Glomerular visceral epithelial cell (primary cell): ENCODE measurements around the gene PPP4R4.
"Not testable (repeated sequence)": the region's sequence is repeated elsewhere in the genome, so short reads cannot be mapped to it uniquely, and the experiment has no call there.

ENCODE experiments used
- DNase-seq: peaks from one replicate; pipeline ENCODE4 v3.0.0-alpha.2; 2016; ENCODE audit errors: extremely low spot score

The PPP4R4 gene

DNA sequence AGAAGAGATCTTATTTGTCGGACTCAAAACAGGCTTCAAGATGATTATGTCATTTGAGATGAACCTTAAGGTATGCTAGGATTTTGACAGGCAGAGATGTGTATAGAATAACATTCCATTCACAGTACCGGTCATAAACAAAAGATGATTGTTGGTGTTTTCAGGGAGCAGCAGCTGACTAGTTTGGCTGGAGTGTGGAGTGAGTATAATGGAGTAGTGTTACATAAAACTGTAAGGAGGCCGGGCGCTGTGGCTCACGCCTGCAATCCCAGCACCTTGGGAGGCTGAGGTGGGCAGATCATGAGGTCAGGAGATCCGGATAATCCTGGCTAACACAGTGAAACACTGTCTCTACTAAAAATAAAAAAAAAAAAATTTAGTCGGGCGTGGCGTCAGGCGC is 95.0 kb downstream of the PPP4R4 start:
- DNase-seq: no peak

DNA sequence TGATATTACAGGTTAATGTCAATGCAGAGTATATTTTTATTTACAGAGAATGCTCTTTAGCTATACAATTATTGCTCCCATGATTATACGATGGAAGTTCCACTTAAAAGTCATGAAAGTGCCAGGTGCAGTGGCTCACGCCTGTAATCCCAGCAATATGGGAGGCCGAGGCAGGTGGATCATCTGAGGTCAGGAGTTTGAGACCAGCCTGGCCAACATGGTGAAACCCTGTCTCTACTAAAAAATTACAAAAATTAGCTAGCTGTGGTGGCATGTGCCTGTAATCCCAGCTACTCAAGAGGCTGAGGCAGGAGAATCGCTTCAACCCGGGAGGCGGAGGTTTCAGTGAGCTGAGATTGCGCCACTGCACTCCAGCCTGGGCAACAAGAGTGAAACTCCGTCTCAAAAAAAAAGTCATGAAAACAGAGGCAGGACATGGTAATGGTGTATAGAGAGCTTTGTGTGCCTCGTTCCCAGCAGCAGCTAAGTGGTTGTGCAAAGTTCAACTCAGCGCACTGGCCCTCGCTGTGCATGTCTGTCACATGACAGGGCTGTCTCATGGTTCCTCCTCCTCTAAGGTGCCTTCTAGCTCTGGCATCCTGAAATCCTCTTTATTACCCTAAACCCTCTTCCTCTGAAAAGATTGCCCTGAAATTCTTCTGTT is 102.9 kb downstream of the PPP4R4 start:
- DNase-seq: not testable (repeated sequence)

DNA sequence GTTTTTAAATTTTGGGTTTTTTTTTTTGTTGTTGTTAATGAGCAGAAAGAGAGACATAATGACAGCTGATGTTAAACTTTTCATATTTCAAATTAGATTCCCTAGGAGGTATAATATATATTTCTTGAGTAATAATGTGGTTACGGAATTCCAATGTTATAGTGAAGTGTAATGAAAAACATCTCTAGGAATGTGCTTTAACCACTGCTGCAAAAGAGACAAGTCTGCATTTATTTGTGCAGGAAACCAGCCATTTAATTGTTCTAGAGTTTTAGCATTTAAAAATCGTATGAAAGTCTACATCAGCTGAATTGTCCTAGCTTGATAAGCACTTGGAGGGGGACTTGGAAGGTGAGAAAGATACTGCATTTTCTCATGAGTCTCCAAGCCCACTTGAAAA is 104.6 kb downstream of the PPP4R4 start:
- no peak for DNase-seq

- DNase-seq: no peak
Observed at GRCh38 chr14:94282991-94283723, 109.0 kb downstream of the PPP4R4 start.

- no peak for DNase-seq
Observed at GRCh38 chr14:94284221-94284620, 110.1 kb downstream of the PPP4R4 start.

DNA sequence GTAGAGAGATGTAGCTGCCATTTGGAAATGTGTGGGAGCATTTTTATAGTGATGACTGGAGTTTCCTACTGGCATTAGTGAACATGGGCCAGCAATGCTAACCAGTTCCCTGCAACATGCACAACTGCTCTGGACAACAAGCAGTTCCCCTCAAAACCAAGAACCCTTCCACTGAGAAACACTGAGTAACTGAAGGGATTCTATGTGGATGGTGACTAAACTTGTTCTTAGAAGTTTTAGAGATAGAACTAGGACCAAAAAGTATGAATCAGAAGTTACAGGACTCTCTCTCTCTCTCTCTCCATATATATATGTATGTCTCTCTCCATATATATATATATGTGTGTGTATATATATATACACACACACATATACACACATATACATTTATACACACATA is 111.0 kb downstream of the PPP4R4 start:
- DNase-seq: no peak

GRCh38 chr14:94288610-94289465 is 114.7 kb downstream of the PPP4R4 start:
- no peak for DNase-seq

GRCh38 chr14:94290197-94290596 is 116.1 kb downstream of the PPP4R4 start:
- DNase-seq: no peak

DNA sequence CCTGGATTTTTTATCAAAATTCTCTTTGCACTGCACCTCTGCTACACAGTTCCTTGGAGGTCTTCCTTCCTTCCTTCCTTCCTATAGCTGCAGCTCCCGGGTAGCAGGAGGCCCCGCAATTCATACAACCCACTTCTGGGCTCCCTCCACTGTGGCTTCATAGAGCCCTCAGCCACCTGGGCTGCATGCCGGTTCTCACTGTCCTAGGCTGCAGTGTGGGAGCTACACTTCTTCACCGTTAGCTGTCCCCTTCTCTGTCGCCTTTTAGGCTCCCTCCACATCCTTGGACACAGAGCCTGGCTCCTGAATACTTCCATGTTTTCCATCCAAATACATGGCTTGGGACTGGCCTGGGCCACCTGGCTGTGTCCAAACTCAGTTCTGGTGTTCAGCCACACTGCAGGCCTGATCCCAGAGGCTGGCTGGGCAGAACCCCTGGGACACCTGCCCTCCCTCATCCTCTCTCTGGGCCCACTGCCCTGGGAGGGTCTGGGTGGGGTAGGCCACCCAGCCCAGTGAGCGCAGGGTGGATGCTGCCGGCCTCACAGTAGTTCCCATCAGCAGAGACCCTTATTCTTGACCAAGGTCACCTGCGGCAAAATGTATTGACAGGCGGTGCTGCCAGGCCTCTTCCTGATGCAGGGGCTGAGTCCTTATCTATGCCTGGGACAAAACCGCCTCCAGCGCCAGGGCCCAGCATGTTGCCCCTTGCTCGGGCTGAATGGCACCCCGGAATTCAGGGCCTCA is 117.2 kb downstream of the PPP4R4 start:
- no peak for DNase-seq

DNA sequence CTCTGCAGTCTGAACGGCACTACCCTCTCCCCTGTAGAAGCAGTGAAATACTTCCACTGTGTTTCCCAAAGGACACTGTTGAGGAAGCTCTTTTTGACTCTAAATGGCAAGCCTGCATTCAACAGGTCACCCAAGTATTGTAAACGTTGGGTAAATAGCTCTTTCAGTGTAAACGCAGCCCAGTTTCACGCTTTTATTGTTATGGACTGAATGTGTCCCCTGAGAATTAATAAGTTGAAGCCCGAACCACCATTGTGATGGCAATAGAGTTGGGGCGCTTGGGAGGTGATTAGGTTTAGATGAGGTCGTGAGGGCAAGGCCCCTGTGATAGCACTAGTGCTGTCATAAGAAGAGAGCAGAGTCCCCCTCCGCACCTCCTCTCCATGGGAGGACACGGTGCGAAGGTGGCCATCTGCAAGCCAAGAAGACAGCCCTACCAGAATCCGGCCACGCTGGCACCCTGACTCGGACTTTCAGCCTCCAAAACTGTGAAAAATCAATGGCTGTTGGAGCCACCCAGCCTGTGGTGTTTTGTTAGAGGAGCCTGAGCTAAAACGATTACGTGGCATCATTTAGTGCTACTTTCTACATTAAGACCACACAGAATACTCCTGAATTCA is 117.9 kb downstream of the PPP4R4 start:
- no peak for DNase-seq

DNA sequence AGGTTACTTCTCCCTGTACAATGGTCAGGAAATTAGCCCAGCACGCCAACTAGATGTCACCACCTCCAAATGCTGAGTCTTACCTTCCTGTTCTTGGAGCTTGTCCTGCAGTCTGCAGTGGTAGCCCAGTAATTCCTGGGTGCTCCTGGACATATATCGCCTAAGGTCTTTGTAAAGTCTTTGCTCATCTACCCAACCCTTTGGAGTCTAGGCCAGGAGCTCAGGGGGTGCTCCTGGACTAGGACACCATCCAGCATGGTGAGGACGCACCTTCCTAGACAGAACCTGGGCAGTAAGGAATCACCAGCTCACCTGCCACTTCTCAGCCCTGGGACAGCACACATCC is 118.4 kb downstream of the PPP4R4 start:
- DNase-seq: no peak

DNA sequence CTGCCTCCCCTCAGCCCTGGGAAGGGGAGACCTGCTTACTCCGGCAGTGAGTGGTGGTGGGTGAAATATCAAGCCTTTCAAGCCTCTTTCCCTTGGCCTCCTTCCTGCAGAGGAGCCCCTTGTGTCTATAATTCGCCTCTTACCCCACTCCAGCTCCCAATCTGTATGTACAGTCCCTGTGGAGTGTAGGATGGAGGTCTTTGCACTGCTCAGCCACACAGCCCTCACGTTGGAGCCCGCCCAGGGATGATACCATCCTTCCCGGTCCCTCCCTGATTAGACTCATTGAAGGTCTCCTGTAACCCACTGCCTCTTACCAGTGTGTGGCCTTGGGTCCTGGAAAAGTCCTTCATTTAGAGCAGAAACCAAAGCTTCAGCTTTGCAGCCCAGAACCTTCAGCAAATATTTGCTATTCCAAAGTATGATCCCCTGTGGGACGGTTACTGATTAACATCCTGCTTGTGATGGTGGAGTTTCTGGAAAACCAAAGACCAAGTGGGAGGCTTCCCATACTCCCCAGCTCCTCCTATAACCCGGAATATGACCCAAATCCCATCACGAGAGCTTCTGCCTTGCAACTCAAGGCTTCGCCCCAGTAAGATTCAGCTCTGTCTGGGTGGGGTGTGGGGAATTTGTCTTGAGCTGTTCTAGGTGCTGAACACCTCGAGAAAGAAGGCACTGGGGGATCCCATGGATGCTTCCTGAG is 118.9 kb downstream of the PPP4R4 start, which contains the start of gene SERPINA10:
SERPINA10 (minus strand) TSS at position 397 of the 706 bp plus-strand sequence. CDS start 2,675 bp downstream, outside the sequence.
- DNase-seq: no peak

DNA sequence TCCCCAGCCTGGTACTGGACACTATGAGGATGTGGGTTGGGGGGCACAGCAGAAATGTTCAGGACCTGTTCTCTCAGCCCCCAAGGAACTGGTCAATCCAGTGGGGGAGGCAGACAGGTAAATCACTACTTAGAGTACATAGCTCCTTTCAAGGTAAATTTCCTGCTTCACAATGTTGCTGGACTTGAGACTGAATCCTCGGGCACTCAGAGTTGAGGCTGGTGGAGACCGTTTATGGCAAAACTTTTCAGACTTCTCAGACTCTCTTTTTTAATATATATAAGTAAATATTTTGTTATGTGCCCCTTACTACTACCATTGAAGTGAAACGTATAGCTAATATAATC is 119.4 kb downstream of the PPP4R4 start:
- no peak for DNase-seq

GRCh38 chr14:94295360-94296180 is 121.4 kb downstream of the PPP4R4 start:
- DNase-seq: no peak

DNA sequence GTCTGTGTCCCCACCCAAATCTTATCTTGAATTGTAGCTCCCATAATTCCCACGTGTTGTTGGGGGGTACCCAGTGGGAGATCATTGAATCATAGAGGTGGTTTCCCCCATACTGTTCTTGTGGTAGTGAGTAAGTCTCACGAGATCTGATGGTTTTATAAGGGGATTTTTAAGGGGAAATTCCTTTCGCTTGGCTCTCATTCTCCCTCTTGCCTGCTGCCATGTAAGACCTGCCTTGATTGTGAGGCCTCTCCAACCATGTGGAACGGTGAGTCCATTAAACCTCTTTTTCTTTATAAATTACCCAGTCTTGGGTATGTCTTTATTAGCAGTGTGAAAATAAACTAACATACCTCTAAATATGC is 122.0 kb downstream of the PPP4R4 start:
- DNase-seq: not testable (repeated sequence)

- DNase-seq: no peak
Observed at GRCh38 chr14:94298130-94298529, 124.0 kb downstream of the PPP4R4 start.

DNA sequence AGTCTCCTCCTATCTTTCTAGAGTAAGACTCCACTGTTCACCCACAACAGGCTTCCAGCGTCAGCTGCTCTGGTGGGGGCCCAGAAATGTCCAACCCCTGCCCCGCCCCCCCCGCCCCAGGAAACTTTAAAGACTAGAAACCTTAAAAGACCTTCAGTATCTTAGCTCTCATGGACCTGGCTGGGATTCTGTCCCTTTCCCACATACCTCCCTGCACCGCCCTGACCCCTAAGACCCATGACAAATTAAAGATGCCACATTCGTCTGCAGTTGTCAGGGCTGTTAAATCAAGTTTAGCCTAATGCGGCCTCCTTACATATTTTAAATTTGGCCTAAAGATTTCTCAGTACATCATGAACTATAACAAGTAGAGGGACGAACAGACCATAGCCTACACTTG is 129.0 kb downstream of the PPP4R4 start:
- no peak for DNase-seq

GRCh38 chr14:94304243-94304642 is 130.1 kb downstream of the PPP4R4 start:
- DNase-seq: no peak

- DNase-seq: no peak
Observed at GRCh38 chr14:94305620-94306019, 131.5 kb downstream of the PPP4R4 start.
